Activated CD4-positive, alpha-beta T cell treated with anti-CD3 and anti-CD28 coated beads, Interleukin-2, amount 50 U/mL, for 1 hour (primary cell): ENCODE data around the gene OR2T5.
"Not testable (repeated sequence)": the region's sequence is repeated elsewhere in the genome, so short reads cannot be mapped to it uniquely, and the experiment has no call there.

Experiments
- DNase-seq: peaks from one replicate; pipeline ENCODE4 v3.0.0-alpha.2; 2020

Gene OR2T5

DNA sequence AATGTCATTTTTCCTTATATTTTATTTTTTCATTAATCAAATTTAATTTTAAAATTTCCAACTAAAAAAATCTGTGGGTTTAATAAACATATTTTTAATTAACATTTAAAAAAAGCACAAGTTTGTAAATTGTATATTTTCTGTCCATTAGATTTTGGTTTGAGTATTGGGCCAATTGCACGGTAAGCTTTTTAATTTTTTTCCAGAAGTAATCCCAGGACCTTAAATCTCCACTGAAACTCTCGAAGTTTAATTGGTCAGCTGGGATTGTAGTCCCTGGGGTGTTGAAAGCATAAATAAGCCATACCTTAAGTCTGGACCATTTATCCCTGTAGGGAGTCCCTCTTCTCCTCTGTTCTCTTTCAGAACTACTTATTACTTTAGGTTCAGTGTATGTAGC lies 19.4 kb downstream of the OR2T5 start, which contains the start of gene OR2G6:
TSS of gene OR2G6 (plus strand) at position 301 of the 400 bp plus-strand sequence. CDS start 13,574 bp downstream, outside the sequence.
- not testable (repeated sequence) for DNase-seq

DNA sequence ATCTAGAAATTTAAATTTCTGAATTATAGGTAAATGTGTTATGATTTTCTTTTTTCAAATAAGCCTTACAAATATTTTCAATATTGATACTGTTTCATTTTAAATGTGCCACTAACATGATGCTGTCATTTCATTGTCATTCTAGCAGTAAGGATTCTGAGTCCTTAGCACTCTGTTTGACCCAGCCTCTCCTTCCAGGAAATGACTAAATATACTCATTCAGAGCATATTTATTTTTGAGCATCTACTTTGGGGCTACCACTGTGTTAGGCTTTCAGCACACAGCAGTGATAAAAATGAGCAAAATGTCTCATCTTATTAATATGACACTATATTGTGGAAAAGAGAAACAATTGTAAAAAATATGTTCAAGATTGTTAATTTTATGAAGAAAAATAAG lies 21.8 kb downstream of the OR2T5 start:
- not testable (repeated sequence) for DNase-seq

- DNase-seq = no peak
Observed at GRCh38 chr1:248521856-248522255, 33.5 kb downstream of the OR2T5 start.

- not testable (repeated sequence) for DNase-seq
Observed at GRCh38 chr1:248537449-248537848, 49.1 kb downstream of the OR2T5 start.
